Astrocyte (in vitro differentiated cells and primary cell): Measurements from ENCODE around the gene FMOD. TPM values are rescaled to one million over a fixed set of nuclear protein-coding genes. Genes with fewer than 3 reads are reported as not detected.
A peak's percentile ranks its signal among the peaks of the same experiment; 100 is the strongest.

Experiments
- DNase-seq: peaks from one replicate; pipeline ENCODE4 v3.0.0-alpha.2; 2010; ENCODE audit warnings: low read depth
- FAIRE-seq: peaks from 2 replicates; lab custom pipeline; 2011; peaks lifted over from hg19 to GRCh38; lab: Jason Lieb, UNC
- H2AFZ ChIP-seq: 2 replicates; pipeline ENCODE4 v1.6.0; 2012; ENCODE audit warnings: low read depth, low read length, inconsistent platforms
- H3K27ac ChIP-seq: 2 replicates; pipeline ENCODE4 v1.5.1; 2011; ENCODE audit warnings: low read depth, low read length, inconsistent platforms
- H3K27me3 ChIP-seq: 2 replicates; pipeline ENCODE4 v1.6.0; 2011; ENCODE audit warnings: low read length, inconsistent platforms; ENCODE audit not compliant: insufficient read depth
- H3K36me3 ChIP-seq: 2 replicates; pipeline ENCODE4 v1.5.1; 2011; ENCODE audit warnings: low read length, inconsistent platforms; ENCODE audit not compliant: insufficient read depth
- H3K4me1 ChIP-seq: 2 replicates; pipeline ENCODE4 v1.5.1; 2011; ENCODE audit warnings: low read length, inconsistent platforms; ENCODE audit not compliant: insufficient read depth
- H3K4me2 ChIP-seq: 2 replicates; pipeline ENCODE4 v1.6.0; 2012; ENCODE audit warnings: low read length, inconsistent platforms
- H3K4me3 ChIP-seq: 2 replicates; pipeline ENCODE4 v1.5.1; 2011; ENCODE audit warnings: low read depth, mild to moderate bottlenecking, low read length, inconsistent platforms; ENCODE audit not compliant: insufficient read depth
- H3K79me2 ChIP-seq: 2 replicates; pipeline ENCODE4 v1.6.0; 2012; ENCODE audit warnings: mild to moderate bottlenecking, low read length, inconsistent platforms; ENCODE audit not compliant: insufficient read depth
- H3K9ac ChIP-seq: 2 replicates; pipeline ENCODE4 v1.6.0; 2012; ENCODE audit warnings: mild to moderate bottlenecking, low read length, inconsistent platforms
- H3K9me3 ChIP-seq: 2 replicates; pipeline ENCODE4 v1.5.1; 2012; ENCODE audit warnings: low read depth, mild to moderate bottlenecking, low read length, inconsistent platforms; ENCODE audit not compliant: insufficient read depth
- H4K20me1 ChIP-seq: 2 replicates; pipeline ENCODE4 v1.6.0; 2012; ENCODE audit warnings: low read length, inconsistent platforms; ENCODE audit not compliant: insufficient read depth
- H3K27ac Mint-ChIP-seq: one replicate; pipeline ENCODE4 v1.8.0; 2021; ENCODE audit warnings: mild to moderate bottlenecking, mixed read lengths; ENCODE audit not compliant: unreplicated experiment
- H3K27me3 Mint-ChIP-seq: one replicate; pipeline ENCODE4 v1.8.0; 2021; ENCODE audit warnings: low read depth, mixed read lengths; ENCODE audit not compliant: unreplicated experiment
- H3K36me3 Mint-ChIP-seq: one replicate; pipeline ENCODE4 v1.8.0; 2021; ENCODE audit warnings: low read depth, mixed read lengths; ENCODE audit not compliant: unreplicated experiment
- H3K4me1 Mint-ChIP-seq: one replicate; pipeline ENCODE4 v1.8.0; 2021; ENCODE audit warnings: low read depth, mixed read lengths; ENCODE audit not compliant: unreplicated experiment
- H3K4me3 Mint-ChIP-seq: one replicate; pipeline ENCODE4 v1.8.0; 2021; ENCODE audit warnings: mild to moderate bottlenecking, moderate library complexity, mixed read lengths; ENCODE audit not compliant: unreplicated experiment
- H3K9me3 Mint-ChIP-seq: one replicate; pipeline ENCODE4 v1.8.0; 2021; ENCODE audit warnings: mild to moderate bottlenecking, mixed read lengths; ENCODE audit not compliant: unreplicated experiment
- EZH2 ChIP-seq: IDR thresholded peaks from 2 replicates; pipeline ENCODE4 v1.6.1; 2012; ENCODE audit warnings: mild to moderate bottlenecking, low read length, inconsistent platforms; ENCODE audit not compliant: insufficient read depth
- total RNA-seq: library from RNA; stranded (reverse); gene quantifications from 2 replicates; pipeline ENCODE4 v1.2.1, GENCODE V29; 2021
- TF ChIP-seq, protein P1 (sequence below): IDR thresholded peaks from 2 replicates; pipeline ENCODE4 v1.5.1; 2011; ENCODE audit warnings: low read depth, mild to moderate bottlenecking, inconsistent platforms, low read length, moderate library complexity; ENCODE audit not compliant: insufficient read depth

Gene FMOD
- total RNA-seq, 1 donor from 2014 or later, result not detected

DNA sequence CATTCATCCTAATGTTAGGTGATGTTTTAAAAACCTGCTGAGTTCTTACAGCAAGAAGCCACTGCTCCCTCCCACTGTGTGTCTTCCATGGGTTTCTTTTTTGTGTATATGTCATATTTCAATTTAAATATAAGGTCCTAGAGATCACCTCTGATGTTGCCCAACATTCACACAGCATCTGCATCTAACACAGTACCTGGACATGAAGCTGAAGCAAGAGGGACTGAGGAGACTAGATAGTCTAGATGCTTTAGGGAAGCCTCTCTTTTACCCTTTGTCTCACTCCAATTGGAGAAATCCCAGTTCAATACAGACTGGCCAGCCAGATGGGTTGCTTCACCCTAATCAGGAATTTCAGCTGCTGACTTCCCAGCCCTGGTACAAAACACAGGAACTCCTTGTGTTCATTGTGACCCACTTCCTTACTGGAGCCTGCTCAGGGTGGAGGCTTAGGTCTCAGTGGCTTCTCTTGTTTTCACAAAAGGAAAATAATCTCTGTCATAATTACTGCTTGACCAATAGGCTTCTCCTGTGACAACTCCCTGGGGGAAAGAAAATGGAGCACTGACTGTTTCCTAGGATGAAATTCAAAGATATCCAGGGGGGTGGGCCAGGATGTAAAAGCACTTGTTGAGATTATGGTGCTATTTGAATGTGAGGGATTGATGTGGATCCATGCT lies 28.3 kb downstream of the FMOD start:
- Histone ChIP-seq H3K4me3 (no peak overlapping the region), H3K36me3 (no peaks in the 10 kb centered on the region), H4K20me1 (no peaks in the 10 kb centered on the region), H3K4me2 (no peak overlapping the region), H3K9ac (no peak overlapping the region), H3K4me1 (peaks cover 14% of the 10 kb centered on the region), H2AFZ (no peak overlapping the region), H3K27me3 (peaks cover 47% of the 10 kb centered on the region), H3K79me2 (no peaks in the 10 kb centered on the region), H3K27ac (no peak overlapping the region), H3K9me3 (no peaks in the 10 kb centered on the region)
- no peak for FAIRE-seq
- DNase-seq, result no peak
- Mint-ChIP-seq H3K4me3 (no peak overlapping the region), H3K36me3 (no peaks in the 10 kb centered on the region), H3K9me3 (peaks cover 3% of the 10 kb centered on the region), H3K27ac (no peak overlapping the region), H3K4me1 (peaks cover 22% of the 10 kb centered on the region), H3K27me3 (peaks cover 27% of the 10 kb centered on the region)
- TF ChIP-seq EZH2, result no peak
- TF ChIP-seq, protein P1, sequence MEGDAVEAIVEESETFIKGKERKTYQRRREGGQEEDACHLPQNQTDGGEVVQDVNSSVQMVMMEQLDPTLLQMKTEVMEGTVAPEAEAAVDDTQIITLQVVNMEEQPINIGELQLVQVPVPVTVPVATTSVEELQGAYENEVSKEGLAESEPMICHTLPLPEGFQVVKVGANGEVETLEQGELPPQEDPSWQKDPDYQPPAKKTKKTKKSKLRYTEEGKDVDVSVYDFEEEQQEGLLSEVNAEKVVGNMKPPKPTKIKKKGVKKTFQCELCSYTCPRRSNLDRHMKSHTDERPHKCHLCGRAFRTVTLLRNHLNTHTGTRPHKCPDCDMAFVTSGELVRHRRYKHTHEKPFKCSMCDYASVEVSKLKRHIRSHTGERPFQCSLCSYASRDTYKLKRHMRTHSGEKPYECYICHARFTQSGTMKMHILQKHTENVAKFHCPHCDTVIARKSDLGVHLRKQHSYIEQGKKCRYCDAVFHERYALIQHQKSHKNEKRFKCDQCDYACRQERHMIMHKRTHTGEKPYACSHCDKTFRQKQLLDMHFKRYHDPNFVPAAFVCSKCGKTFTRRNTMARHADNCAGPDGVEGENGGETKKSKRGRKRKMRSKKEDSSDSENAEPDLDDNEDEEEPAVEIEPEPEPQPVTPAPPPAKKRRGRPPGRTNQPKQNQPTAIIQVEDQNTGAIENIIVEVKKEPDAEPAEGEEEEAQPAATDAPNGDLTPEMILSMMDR, result no peak

DNA sequence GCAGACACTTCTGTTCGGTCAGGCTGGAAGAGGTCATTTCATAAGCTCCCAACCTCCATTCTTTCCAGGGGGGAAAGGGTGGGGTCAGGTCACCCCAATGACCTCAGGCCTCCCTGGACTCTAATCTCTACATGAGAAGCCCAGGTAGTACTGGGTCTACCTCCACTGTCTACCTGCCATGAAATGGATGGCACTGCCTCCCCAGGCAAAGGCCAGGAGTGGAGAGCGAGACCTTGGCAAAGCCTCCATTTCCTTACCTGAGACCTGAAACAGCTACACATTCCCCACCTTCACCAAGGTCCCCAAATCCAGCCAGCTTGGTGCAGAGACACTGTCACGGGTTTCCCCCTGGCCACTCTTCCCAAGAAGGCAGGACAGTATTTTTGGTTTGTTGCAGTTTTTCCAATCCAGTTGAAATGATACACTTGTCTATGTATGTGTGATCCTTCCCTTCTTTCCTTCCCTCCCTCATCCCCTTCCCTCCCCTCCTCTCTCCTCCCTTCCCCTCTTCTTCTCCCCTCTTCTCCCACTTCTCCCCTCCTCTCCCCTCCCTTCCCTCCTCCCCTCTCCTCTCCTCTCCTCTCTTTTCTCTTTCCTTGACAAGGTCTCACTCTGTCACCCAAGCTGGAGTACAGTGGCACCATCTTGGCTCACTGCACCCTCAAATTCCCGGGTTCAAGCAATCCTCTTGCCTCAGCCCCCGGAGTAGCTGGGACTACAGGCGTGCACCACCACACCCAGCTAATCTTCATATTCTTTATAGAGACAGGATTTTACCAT lies 29.5 kb downstream of the FMOD start:
- Histone ChIP-seq H3K79me2 (no peaks in the 10 kb centered on the region), H3K36me3 (no peaks in the 10 kb centered on the region), H3K4me3 (no peak overlapping the region), H4K20me1 (no peaks in the 10 kb centered on the region), H3K9ac (no peak overlapping the region), H3K4me2 (no peak overlapping the region), H3K9me3 (no peaks in the 10 kb centered on the region), H3K27ac (no peak overlapping the region), H3K4me1 (peaks cover 9% of the 10 kb centered on the region), H2AFZ (no peak overlapping the region), H3K27me3 (peaks cover 48% of the 10 kb centered on the region)
- H3K9me3 Mint-ChIP-seq, result peaks cover 3% of the 10 kb centered on the region
- H3K4me3 Mint-ChIP-seq, result peak overlapping the region; percentile 34
- no peak overlapping the region for H3K27ac Mint-ChIP-seq
- H3K4me1 Mint-ChIP-seq, result peaks cover 20% of the 10 kb centered on the region
- H3K27me3 Mint-ChIP-seq, result peaks cover 30% of the 10 kb centered on the region
- H3K36me3 Mint-ChIP-seq, result no peaks in the 10 kb centered on the region
- TF ChIP-seq, protein P1, result no peak
- TF ChIP-seq EZH2, result no peak
- no peak for FAIRE-seq
- DNase-seq, result no peak
